Measurements from ENCODE around the gene COL20A1. TPM values are rescaled to one million over a fixed set of nuclear protein-coding genes. Genes with fewer than 3 reads are reported as not detected.

COL20A1 gene
- total RNA-seq, 4 donors from 2014 or later = not detected

- TF ChIP-seq, protein P1, sequence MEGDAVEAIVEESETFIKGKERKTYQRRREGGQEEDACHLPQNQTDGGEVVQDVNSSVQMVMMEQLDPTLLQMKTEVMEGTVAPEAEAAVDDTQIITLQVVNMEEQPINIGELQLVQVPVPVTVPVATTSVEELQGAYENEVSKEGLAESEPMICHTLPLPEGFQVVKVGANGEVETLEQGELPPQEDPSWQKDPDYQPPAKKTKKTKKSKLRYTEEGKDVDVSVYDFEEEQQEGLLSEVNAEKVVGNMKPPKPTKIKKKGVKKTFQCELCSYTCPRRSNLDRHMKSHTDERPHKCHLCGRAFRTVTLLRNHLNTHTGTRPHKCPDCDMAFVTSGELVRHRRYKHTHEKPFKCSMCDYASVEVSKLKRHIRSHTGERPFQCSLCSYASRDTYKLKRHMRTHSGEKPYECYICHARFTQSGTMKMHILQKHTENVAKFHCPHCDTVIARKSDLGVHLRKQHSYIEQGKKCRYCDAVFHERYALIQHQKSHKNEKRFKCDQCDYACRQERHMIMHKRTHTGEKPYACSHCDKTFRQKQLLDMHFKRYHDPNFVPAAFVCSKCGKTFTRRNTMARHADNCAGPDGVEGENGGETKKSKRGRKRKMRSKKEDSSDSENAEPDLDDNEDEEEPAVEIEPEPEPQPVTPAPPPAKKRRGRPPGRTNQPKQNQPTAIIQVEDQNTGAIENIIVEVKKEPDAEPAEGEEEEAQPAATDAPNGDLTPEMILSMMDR (IDR thresholded peaks at IDR 0.05) = no peak
- DNase-seq (ENCODE audit: low spot score) = no peak
- ATAC-seq (ENCODE audit: low FRiP score) = no peak
These were observed 56.5 kb downstream of the COL20A1 start for GRCh38 chr20:63349516-63349895.

- ATAC-seq (ENCODE audit: low FRiP score) (no peak), DNase-seq (ENCODE audit: low spot score) (no peak)
- TF ChIP-seq, protein P1 (IDR thresholded peaks at IDR 0.05) = no peak
These were observed 57.2 kb downstream of the COL20A1 start for GRCh38 chr20:63350196-63350595.

DNA sequence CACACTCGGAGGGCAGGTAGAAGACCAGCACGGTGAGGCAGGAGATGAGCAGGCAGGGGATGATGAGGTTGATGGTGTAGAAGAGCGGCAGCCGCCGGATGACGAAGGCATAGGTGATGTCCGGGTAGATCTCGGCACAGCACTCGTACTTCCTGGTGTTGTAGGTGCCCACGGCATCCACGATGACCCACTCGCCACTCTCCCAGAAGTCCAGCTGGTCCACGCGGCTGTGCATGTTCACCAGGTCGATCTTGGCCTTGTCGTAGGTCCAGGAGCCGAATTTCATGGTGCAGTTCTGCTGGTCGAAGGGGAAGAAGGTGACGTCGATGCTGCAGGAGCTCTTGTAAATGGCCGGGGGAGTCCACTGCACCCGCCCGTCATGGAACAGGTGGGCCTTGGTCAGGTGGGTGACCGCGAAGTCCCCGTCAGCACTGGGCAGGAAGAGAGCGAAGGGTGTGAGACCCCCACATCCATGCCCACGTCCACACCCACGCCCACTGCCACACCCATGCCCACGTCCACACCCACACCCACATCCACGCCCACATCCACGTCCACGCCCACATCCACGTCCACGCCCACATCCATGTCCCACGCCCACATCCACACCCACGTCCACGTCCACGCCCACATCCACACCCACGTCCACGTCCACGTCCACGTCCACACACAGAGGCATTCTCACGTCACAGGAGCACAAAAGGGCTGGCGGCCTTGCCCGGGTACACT, 57.8 kb downstream of the COL20A1 start:
- TF ChIP-seq, protein P1 (IDR thresholded peaks at IDR 0.05) = no peak
- DNase-seq (ENCODE audit: low spot score) = no peak
- no peak for ATAC-seq (ENCODE audit: low FRiP score)

DNA sequence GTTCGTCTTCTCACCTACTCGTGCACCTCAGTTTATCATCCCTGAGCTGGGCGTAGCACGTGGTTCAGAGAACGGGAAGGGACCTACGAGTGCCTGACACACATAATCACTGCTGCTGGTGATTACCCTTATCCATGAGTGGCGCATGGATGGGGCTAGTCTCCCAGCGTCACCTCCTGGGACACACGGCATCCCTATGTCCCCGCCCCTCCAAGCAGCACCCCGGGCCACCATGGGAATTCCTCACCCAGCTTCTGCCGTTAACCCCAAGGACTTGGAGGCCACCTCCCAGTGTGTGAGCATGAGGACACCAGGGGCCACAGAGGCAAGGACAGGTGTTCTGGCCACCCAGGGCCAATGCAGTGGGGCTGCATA, 58.3 kb downstream of the COL20A1 start:
- ATAC-seq (ENCODE audit: low FRiP score) (no peak), DNase-seq (ENCODE audit: low spot score) (no peak)
- TF ChIP-seq, protein P1 (IDR thresholded peaks at IDR 0.05) = no peak

GRCh38 chr20:63351811-63352591, 59.0 kb downstream of the COL20A1 start:
- TF ChIP-seq, protein P1 (IDR thresholded peaks at IDR 0.05) = no peak
- no peak for ATAC-seq (ENCODE audit: low FRiP score)
- no peak for DNase-seq (ENCODE audit: low spot score)

DNA sequence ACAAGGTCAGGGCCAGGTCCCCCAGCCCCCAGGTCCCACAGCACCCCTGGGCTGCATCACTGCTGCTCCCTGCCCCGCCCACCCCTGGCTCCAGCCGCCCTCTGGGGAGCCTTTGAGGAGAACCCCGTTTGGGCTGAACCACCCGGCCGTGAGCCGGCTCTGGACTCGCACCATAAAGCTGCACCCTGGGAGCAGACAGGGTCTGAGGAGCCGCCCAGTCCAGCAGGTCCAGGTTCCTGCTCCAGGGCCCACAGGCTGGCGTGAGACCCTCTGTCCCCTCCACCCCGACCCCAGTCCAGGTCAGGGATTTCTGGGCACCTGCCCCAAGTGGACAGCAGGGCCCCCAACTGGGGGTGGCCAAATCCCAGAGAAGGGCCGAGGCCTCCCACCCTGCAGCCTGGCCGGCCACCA, 59.8 kb downstream of the COL20A1 start:
- ATAC-seq (ENCODE audit: low FRiP score) (no peak), DNase-seq (ENCODE audit: low spot score) (no peak)
- TF ChIP-seq, protein P1 (IDR thresholded peaks at IDR 0.05) = no peak
